Prostate gland (tissue), 2 donors: ENCODE measurements around the gene CABCOCO1.

Experiments
- CTCF ChIP-seq, 4 experiments: fragments of 200-600 bp in 2 of 4; fragments of 450-650 bp in 2 of 4; sonication (generic) in 2 of 4; IDR thresholded peaks; 1 replicate in 3 of 4; 2 replicates in 1 of 4; pipeline ENCODE4 v1.5.1; 2016 to 2019; ENCODE audit warnings: antibody characterized with exemption in 4 of 4, mild to moderate bottlenecking in 2 of 4, moderate library complexity in 2 of 4
- POLR2AphosphoS5 ChIP-seq: sonication (generic); formaldehyde crosslinking; IDR thresholded peaks from one replicate; pipeline ENCODE4 v1.6.1; 2017; ENCODE audit warnings: antibody characterized with exemption

- no peak for TF ChIP-seq CTCF (IDR thresholded peaks at IDR 0.05)
- no peak for TF ChIP-seq POLR2AphosphoS5
Observed at GRCh38 chr10:61775111-61775510, 112.4 kb downstream of the CABCOCO1 start.
